ENCODE data around the gene RBBP6. TPM values are rescaled to one million over a fixed set of nuclear protein-coding genes. Genes with fewer than 3 reads are reported as not detected.

The RBBP6 gene
- total and polyA plus RNA-seq, 9 of the 15 experiments (the other 6 are each of a cell fraction or from before 2014, with no cell fraction given) = 19.2 to 76.6 (median 42.7) TPM

DNA sequence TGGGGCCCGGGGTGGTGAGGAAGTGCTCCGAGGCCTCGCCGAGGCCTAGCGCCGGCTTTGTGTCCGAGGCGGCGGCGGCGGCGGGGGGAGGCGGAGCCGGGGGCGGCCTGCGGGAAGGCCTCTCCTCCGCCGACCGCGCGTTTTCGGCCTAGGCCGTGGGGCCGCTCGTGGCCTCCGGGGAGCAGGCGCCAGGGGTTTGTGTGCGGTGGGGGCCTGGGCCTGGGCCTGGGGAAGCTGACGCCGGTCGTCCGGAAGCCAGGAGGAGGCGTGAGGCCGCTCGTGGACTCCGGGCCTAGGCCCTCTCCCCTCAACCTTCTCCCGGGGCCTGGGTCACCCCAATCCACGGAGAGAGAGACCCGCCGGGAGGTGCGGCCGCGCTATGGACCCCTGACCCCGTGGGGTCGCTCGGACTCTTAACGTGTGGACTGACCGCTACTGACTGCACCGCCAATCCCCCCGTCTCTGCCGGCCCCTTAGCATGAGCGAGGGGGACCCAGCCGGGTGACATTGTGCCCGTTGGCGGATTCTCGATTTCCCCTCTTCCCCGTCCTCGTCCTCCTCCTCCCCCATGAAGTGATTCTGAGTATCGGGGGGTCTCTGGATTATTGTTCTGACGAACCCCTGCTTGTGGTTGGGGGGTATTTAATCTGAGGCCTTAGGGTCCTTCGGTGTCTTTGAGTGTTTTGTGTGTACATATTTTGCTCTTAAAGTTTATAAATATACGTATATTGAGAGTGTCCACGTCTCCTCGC lies 660 bp downstream of the RBBP6 start (continued):
- TF ChIP-seq NCOR1 (IDR thresholded peaks at IDR 0.05) (no peak), SRSF3 (IDR thresholded peaks at IDR 0.05; ENCODE audit: insufficient read depth, low read length) (peak; percentile 54; the same call in 1 of the 2 replicates), ZNF431 (CRISPR knock-in tag; IDR thresholded peaks at IDR 0.05) (0 out of 2 replicates have a peak, but pooled peaks have one; percentile 61), IRF2 (CRISPR knock-in tag; IDR thresholded peaks at IDR 0.05) (no peak), ZKSCAN3 (CRISPR knock-in tag; IDR thresholded peaks at IDR 0.05) (no peak), MTA2 (IDR thresholded peaks at IDR 0.05; ENCODE audit: low read depth) (no peak), ZFP30 (CRISPR knock-in tag; IDR thresholded peaks at IDR 0.05; ENCODE audit: borderline replicate concordance) (no peak), EP300 (IDR thresholded peaks at IDR 0.05; ENCODE audit: low read length) (no peak), ATF1 (CRISPR knock-in tag; IDR thresholded peaks at IDR 0.05) (no peak), ATF1 (tag; IDR thresholded peaks at IDR 0.05) (no peak), HDAC2 (IDR thresholded peaks at IDR 0.05) (no peak), NCOA2 (IDR thresholded peaks at IDR 0.05; ENCODE audit: partially characterized antibody in 2 of 2) (no peak), STAG1 (CRISPR knock-in tag; IDR thresholded peaks at IDR 0.05; ENCODE audit: borderline replicate concordance) (0 out of 2 replicates have a peak, but pooled peaks have one; percentile 25), HDAC8 (tag; IDR thresholded peaks at IDR 0.05) (no peak), ZBED1 (IDR thresholded peaks at IDR 0.05) (no peak)
- TF ChIP-seq, protein P1, sequence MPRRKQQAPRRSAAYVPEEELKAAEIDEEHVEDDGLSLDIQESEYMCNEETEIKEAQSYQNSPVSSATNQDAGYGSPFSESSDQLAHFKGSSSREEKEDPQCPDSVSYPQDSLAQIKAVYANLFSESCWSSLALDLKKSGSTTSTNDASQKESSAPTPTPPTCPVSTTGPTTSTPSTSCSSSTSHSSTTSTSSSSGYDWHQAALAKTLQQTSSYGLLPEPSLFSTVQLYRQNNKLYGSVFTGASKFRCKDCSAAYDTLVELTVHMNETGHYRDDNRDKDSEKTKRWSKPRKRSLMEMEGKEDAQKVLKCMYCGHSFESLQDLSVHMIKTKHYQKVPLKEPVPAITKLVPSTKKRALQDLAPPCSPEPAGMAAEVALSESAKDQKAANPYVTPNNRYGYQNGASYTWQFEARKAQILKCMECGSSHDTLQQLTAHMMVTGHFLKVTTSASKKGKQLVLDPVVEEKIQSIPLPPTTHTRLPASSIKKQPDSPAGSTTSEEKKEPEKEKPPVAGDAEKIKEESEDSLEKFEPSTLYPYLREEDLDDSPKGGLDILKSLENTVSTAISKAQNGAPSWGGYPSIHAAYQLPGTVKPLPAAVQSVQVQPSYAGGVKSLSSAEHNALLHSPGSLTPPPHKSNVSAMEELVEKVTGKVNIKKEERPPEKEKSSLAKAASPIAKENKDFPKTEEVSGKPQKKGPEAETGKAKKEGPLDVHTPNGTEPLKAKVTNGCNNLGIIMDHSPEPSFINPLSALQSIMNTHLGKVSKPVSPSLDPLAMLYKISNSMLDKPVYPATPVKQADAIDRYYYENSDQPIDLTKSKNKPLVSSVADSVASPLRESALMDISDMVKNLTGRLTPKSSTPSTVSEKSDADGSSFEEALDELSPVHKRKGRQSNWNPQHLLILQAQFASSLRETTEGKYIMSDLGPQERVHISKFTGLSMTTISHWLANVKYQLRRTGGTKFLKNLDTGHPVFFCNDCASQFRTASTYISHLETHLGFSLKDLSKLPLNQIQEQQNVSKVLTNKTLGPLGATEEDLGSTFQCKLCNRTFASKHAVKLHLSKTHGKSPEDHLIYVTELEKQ (CRISPR knock-in tag; IDR thresholded peaks at IDR 0.05) = no peak
- TF ChIP-seq, protein P2, sequence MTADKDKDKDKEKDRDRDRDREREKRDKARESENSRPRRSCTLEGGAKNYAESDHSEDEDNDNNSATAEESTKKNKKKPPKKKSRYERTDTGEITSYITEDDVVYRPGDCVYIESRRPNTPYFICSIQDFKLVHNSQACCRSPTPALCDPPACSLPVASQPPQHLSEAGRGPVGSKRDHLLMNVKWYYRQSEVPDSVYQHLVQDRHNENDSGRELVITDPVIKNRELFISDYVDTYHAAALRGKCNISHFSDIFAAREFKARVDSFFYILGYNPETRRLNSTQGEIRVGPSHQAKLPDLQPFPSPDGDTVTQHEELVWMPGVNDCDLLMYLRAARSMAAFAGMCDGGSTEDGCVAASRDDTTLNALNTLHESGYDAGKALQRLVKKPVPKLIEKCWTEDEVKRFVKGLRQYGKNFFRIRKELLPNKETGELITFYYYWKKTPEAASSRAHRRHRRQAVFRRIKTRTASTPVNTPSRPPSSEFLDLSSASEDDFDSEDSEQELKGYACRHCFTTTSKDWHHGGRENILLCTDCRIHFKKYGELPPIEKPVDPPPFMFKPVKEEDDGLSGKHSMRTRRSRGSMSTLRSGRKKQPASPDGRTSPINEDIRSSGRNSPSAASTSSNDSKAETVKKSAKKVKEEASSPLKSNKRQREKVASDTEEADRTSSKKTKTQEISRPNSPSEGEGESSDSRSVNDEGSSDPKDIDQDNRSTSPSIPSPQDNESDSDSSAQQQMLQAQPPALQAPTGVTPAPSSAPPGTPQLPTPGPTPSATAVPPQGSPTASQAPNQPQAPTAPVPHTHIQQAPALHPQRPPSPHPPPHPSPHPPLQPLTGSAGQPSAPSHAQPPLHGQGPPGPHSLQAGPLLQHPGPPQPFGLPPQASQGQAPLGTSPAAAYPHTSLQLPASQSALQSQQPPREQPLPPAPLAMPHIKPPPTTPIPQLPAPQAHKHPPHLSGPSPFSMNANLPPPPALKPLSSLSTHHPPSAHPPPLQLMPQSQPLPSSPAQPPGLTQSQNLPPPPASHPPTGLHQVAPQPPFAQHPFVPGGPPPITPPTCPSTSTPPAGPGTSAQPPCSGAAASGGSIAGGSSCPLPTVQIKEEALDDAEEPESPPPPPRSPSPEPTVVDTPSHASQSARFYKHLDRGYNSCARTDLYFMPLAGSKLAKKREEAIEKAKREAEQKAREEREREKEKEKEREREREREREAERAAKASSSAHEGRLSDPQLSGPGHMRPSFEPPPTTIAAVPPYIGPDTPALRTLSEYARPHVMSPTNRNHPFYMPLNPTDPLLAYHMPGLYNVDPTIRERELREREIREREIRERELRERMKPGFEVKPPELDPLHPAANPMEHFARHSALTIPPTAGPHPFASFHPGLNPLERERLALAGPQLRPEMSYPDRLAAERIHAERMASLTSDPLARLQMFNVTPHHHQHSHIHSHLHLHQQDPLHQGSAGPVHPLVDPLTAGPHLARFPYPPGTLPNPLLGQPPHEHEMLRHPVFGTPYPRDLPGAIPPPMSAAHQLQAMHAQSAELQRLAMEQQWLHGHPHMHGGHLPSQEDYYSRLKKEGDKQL (CRISPR knock-in tag; IDR thresholded peaks at IDR 0.05; ENCODE audit: borderline replicate concordance) = no peak
- TF ChIP-seq, protein P3, sequence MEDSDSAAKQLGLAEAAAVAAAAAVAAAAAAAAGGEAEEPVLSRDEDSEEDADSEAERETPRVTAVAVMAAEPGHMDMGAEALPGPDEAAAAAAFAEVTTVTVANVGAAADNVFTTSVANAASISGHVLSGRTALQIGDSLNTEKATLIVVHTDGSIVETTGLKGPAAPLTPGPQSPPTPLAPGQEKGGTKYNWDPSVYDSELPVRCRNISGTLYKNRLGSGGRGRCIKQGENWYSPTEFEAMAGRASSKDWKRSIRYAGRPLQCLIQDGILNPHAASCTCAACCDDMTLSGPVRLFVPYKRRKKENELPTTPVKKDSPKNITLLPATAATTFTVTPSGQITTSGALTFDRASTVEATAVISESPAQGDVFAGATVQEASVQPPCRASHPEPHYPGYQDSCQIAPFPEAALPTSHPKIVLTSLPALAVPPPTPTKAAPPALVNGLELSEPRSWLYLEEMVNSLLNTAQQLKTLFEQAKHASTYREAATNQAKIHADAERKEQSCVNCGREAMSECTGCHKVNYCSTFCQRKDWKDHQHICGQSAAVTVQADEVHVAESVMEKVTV (CRISPR knock-in tag; IDR thresholded peaks at IDR 0.05) = no peak
